ENCODE results near the gene EEF1G. TPM values are rescaled to one million over a fixed set of nuclear protein-coding genes. Genes with fewer than 3 reads are reported as not detected.
A peak's percentile ranks its signal among the peaks of the same experiment; 100 is the strongest.

The EEF1G gene
- total RNA-seq, 2 experiments from 2014 or later = 1,986 to 2,351 TPM

GRCh38 chr11:62514151-62514550 lies 59.5 kb downstream of the EEF1G start:
- Mint-ChIP-seq H3K36me3 (ENCODE audit: low read depth) (no peaks in the 10 kb centered on the region), H3K4me3 (no peak overlapping the region), H3K9me3 (ENCODE audit: low read depth) (no peaks in the 10 kb centered on the region), H3K27ac (no peak overlapping the region), H3K4me1 (no peaks in the 10 kb centered on the region), H3K27me3 (no peaks in the 10 kb centered on the region)
- intact Hi-C loops (cut with DNase I, micrococcal nuclease) = no loop called here
- CTCF ChIA-PET = interaction anchor here (0.6 to 1.6 kb wide), 4 partner anchors 10 to 187 kb away, joined by 3 read pairs; no protein-coding TSS in a partner anchor
- DNase-seq (no peak), ATAC-seq (peak; percentile 66)
- POLR2A ChIA-PET = interaction anchor here (1.1 kb wide), 1 partner anchor 25 kb away, joined by 5 read pairs; no protein-coding TSS in a partner anchor

GRCh38 chr11:62513626-62514025 lies 60.1 kb downstream of the EEF1G start:
- Mint-ChIP-seq H3K4me3 (no peak overlapping the region), H3K36me3 (ENCODE audit: low read depth) (no peaks in the 10 kb centered on the region), H3K27ac (no peak overlapping the region), H3K27me3 (peaks cover 2% of the 10 kb centered on the region), H3K4me1 (peaks cover under 1% of the 10 kb centered on the region), H3K9me3 (ENCODE audit: low read depth) (no peaks in the 10 kb centered on the region)
- ChIA-PET POLR2A (no interaction called here), CTCF (no interaction called here)
- DNase-seq (no peak), ATAC-seq (no peak)
- intact Hi-C loops (cut with DNase I, micrococcal nuclease) = no loop called here

- no peak overlapping the region for H3K4me3 Mint-ChIP-seq
These were observed 60.7 kb downstream of the EEF1G start for GRCh38 chr11:62512961-62513360.

More at GRCh38 chr11:62512961-62513360, 60.7 kb downstream of the EEF1G start:
- Mint-ChIP-seq H3K27ac (no peak overlapping the region), H3K36me3 (ENCODE audit: low read depth) (no peaks in the 10 kb centered on the region), H3K27me3 (peaks cover 2% of the 10 kb centered on the region), H3K9me3 (ENCODE audit: low read depth) (no peaks in the 10 kb centered on the region), H3K4me1 (peaks cover 2% of the 10 kb centered on the region)
- POLR2A ChIA-PET = no interaction called here
- intact Hi-C loops (cut with DNase I, micrococcal nuclease) = no loop called here
- DNase-seq (no peak), ATAC-seq (no peak)
- CTCF ChIA-PET = no interaction called here

Small RNA genes lying within 50 kb of the gene (microRNA-seq; reads per million reads assigned to microRNA genes)
- gene MIR6747 (ENCODE audit: borderline replicate concordance) = 1.4 reads per million

Other genes with a start within 250 kb of the EEF1G start
- 1 to 10 TPM; 1.2 to 1.3 TPM for gene ASRGL1, start 236.4 kb downstream of the EEF1G start, total RNA-seq
- not detected for gene SCGB1A1, start 154.9 kb downstream of the EEF1G start, total RNA-seq
- gene AHNAK, start 27.1 kb downstream of the EEF1G start, total RNA-seq = 10 to 100 TPM; 47.3 to 54.7 TPM
- 10 to 100 TPM; 32.5 to 36.0 TPM for gene TUT1, start 17.6 kb upstream of the EEF1G start, total RNA-seq
- 100 to 1,000 TPM; 159 to 179 TPM for gene MTA2, start 28.0 kb upstream of the EEF1G start, total RNA-seq
- gene EML3, start 38.9 kb upstream of the EEF1G start, total RNA-seq = 100 to 1,000 TPM; 101 to 112 TPM
- gene ROM1, start 39.4 kb upstream of the EEF1G start, total RNA-seq = 1 to 10 TPM; 1.5 to 1.9 TPM
- 10 to 100 TPM; 48.7 to 57.5 TPM for gene B3GAT3, start 48.1 kb upstream of the EEF1G start, total RNA-seq
- 100 to 1,000 TPM; 208 to 218 TPM for gene GANAB, start 72.7 kb upstream of the EEF1G start, total RNA-seq
- gene INTS5, start 79.4 kb upstream of the EEF1G start, total RNA-seq = 10 to 100 TPM; 26.0 to 29.9 TPM
- gene C11orf98, start 91.3 kb upstream of the EEF1G start, total RNA-seq = 100 to 1,000 TPM; 108 to 135 TPM
- 10 to 100 TPM; 12.6 to 31.3 TPM for gene CSKMT, start 91.4 kb upstream of the EEF1G start, total RNA-seq
- 1 to 10 TPM; 4.1 to 6.4 TPM for gene UQCC3, start 97.8 kb upstream of the EEF1G start, total RNA-seq
- gene LBHD1, start 98.4 kb upstream of the EEF1G start, total RNA-seq = 10 to 100 TPM; 11.9 to 15.5 TPM
- 100 to 1,000 TPM in 1 of 2 experiments, 10 to 100 TPM in 1; 95.6 to 119 TPM for gene UBXN1, start 105.2 kb upstream of the EEF1G start, total RNA-seq
- under 1 TPM in 1 of 2 experiments, not detected in 1; 0.16 TPM for gene LRRN4CL, start 115.6 kb upstream of the EEF1G start, total RNA-seq
- 10 to 100 TPM; 16.7 to 28.0 TPM for gene BSCL2, start 133.5 kb upstream of the EEF1G start, total RNA-seq
- gene GNG3, start 133.8 kb upstream of the EEF1G start, total RNA-seq = not detected
- 10 to 100 TPM; 48.7 to 59.6 TPM for gene HNRNPUL2, start 153.6 kb upstream of the EEF1G start, total RNA-seq
- 10 to 100 TPM; 40.8 to 54.1 TPM for gene TTC9C, start 154.6 kb upstream of the EEF1G start, total RNA-seq
- 10 to 100 TPM in 1 of 2 experiments, 1 to 10 TPM in 1; 6.0 to 10.2 TPM for gene ZBTB3, start 180.3 kb upstream of the EEF1G start, total RNA-seq
- 100 to 1,000 TPM in 1 of 2 experiments, 10 to 100 TPM in 1; 87.1 to 125 TPM for gene POLR2G, start 187.7 kb upstream of the EEF1G start, total RNA-seq
- 10 to 100 TPM; 10.2 to 12.6 TPM for gene TAF6L, start 197.5 kb upstream of the EEF1G start, total RNA-seq
- gene TMEM179B, start 213.5 kb upstream of the EEF1G start, total RNA-seq = 10 to 100 TPM; 19.5 to 35.9 TPM
- 10 to 100 TPM; 11.1 to 12.6 TPM for gene TMEM223, start 218.1 kb upstream of the EEF1G start, total RNA-seq
- 10 to 100 TPM; 89.5 to 97.6 TPM for gene NXF1, start 231.5 kb upstream of the EEF1G start, total RNA-seq

All from activated CD4-positive, alpha-beta T cell treated with anti-CD3 and anti-CD28 coated beads for 36 hours (primary cell).